ENCODE measurements around the gene RSAD2.
"Not testable (repeated sequence)": the region's sequence is repeated elsewhere in the genome, so short reads cannot be mapped to it uniquely, and the experiment has no call there.

RSAD2 gene

DNA sequence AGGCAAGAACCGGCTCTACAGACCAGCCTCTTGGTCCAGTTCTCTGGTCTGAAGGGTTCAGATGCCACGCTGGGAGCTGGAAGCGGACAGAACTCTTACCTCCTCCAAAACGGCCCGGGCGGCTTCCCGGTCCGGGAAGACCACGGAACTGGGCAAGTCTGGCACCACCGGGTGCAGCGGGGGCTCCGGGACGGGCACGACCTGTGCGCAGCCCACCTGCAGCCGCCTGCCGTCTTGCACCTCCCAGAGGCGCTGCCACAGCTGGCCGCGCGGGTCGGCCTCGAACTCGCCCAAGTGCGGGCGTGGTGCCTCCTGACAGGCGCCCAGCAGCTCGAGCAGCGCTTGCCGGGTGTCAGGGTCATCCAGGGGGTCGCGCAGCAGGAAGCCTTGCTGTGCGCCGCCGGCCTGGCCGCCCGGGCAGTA, 12.6 kb upstream of the RSAD2 start:
- peak in 1 of 2 experiments; percentile 26 for DNase-seq

DNA sequence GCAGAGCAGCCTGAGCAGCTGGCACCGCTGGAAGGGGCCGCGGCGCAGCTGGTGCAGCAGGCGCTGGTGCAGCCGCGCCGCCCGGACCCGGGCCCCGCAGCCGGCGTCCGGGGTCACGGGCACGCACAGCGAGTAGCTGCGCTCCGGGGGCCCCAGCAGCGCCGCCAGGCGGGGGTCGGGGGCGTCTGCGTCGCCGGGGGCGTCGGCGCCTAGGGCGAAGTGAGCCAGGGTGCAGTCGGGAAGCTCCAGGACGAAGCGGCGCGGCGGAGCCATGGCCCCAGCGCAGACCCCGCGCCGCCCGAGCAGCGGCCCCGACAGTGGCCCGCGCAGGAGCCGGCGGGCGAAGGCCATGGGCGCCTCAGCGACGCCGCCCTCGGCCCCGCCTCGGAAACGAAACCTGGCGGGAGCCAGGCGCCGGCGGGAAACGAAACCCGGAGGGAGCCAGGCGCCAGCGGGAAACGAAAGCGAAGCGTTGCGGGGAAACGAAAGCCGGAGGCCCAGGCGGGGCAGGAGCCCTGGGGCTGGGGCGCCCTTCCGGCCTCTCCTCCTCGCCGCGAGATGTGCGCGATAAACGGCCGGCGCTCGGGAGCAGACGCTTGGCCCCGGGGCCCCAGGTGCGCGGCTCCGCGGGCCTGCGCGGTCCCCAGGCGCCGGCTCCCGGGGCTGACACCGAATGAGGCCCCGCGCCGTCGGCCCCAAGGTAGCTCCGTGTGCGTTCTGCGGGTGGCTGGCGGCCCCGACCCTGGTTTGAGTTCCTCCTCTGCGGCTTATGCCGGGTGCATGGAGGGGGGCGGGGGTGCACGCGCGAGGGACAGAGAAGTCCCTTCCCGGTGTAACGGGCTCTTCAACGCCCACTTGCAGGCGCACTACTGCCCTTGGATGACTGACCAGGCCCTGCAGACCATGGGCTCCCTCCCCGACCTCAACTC, 12.0 kb upstream of the RSAD2 start, which contains the start of gene CMPK2:
Gene CMPK2 (minus strand): TSS at position 562 of the 929 bp plus-strand sequence. CDS start 211 bp downstream, at position 351.
- peak; percentile 70 to 85 for DNase-seq

DNA sequence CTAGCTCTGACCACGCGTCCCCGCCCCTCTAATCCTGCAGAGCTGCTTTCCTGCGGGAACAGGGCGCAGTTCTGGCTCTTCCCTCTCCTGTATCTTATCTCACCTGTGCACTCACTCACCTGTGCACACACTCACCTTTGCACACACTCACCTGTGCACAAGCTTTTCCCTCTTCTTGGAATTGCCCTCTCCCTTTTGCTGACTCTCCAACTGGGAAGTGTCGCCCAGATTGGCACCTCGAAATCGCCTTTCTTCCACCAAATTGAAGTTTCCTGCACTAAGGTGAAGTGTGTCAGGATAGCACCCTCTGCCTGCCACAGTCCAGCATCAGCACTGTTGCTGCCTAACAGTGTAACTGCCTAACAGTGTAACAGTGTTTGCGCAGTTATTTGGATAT, 11.3 kb upstream of the RSAD2 start:
- peak; percentile 14 to 58 for DNase-seq

DNA sequence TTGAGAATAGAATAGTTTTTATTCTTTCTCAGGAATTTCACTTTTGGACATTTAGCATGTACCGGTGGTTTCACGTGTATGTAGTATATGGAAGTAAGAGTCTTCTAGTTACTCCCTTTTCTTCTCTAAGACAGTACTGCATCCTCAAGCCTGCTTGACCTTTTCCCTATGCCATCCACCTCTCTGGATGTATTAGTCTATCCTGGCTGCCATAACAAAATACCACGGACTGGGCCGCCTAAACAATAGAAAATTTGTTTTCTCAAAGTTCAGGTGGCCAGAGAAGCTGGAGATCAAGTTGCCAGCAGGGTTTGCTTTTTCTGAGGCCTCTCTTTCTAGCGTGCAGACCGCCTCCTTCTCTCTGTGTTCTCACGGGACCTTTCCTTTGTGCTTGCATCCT, 10.6 kb upstream of the RSAD2 start:
- no peak for DNase-seq

DNA sequence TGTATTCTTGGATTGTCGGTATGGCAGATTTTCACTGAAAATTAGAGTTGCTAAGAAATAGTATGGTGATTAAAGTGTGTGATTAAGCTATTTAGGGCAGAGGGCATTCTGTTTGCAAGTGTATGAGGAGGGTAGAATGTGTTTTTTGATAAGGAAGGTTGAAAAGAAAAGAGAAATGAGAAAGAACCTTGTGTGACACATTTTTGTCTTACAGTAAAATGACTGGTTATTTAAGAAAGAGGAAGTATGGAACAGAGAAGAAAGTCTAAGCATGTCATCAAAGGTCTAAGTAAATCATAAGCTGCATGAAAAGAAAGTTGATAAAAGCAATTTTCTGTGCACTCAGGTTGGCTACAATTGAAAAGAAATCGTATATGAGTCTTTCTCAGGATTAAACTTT, 5.2 kb upstream of the RSAD2 start:
- DNase-seq: no peak

DNA sequence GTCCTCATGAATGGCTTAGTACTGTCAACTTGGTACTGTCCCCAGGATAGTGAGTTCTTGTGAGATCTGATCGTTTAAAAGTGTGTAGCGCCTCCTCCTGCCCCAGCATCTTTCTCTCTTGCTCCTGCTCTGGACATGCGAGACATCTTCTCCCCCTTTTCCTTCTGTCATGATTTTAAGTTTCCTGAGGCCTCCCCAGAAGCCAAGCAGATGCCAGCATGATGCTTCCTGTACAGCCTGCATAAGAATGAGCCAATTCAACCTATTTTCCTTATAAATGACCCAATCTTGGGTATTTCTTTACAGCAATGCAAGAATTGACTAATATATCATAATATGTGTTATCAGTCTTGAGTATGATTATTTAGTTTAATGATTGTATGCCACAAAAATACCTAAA, 3.5 kb upstream of the RSAD2 start:
- DNase-seq: no peak

DNA sequence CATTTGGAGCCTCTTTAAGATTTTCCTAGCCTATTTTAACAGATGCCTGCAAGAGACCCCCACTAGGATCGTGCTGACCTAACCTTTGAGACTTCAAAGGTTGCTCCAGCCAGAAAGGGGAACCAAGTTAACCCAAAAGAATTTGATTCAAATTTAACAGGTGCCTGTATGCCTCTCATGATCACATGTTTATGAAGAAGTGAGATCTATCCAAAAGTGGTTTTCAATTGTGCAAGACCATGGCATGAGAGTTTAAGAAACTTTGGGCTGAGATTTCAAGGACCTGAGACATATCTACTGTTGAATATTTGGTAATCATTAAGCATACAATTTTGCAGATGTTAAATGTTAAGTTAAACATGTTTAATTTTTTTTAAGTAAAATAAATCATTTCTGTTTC, 1.3 kb upstream of the RSAD2 start:
- no peak for DNase-seq

DNA sequence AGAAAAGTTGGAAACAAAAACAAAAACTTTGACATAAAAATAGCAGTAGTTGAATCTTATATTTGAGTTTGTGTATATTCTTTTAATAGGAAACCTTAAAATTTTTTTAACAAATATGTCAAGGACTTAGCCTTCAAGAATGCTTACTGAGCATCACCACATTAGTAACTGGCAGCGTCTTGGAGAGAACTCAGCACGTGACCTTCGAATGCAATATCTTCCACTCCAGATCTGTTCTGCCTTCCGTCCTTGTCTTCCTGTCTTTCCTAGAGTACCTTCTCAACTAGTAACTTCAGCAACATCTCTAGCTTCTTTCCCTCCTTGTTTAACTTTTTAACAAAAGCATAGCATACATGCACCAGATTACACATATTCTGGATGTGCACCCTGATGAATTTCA, 972 bp downstream of the RSAD2 start:
- DNase-seq: no peak

DNA sequence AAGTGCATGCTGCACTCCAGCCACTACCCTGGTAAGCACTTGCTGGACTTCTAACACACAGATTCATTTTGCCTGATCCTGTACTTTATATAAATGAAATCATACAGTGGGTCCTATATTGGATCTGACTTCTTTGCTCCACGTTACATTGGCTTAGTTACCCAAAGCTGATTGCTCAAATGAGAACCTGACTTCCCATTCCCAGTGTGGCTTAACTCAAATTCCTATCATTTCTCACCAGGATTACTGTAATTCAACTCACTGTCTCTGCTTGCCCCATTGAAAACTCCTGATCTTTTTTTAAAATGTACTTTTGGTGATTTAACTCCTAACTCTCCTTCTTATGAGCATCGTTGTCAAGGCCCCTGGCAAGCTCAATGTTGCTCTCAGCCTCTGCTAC, 1.4 kb downstream of the RSAD2 start:
- DNase-seq: no peak

DNA sequence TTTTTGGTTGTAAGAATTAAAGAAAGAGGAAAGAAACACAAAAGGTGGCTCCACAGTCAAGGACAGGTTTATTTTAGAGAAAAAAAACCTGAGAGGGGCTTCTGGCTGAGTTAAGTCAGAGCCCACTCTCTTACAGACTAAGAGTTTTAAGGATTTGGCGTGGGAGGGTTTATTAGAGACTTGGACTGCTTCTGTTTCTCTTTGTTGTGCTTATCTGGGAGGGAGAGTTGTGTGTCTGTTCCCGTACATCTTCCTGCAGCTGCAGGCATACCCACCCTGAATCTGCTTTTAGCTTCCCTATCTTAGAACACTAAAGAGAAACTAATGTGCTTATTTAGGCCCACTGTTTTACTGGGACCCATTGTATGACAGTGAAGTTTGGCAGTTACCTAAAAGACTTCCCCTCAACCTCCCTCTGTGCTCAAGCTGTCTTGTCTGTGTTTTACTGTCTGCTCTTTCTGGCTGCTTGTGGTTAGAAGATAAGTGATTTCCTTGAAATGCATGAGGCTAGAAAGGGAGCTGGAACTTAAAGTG, 2.7 kb downstream of the RSAD2 start:
- no peak for DNase-seq

DNA sequence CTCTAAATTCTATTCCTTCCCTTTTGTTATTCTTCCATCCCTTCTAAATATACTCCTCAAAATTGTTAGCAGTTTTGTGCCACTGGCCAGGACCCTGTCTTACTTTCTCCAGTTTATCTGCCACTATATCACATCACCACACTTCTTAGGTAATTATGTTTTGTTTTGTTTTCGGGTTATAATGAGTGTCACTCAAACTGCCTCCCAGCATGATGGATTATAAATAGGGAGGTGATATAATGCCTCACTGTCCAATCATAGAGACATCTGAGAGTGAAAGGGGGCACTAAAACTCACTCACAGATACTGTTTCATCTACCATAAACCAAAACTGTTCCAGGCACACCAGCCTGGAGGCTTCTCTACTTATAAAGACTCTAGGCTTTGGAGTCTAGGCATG, 3.5 kb downstream of the RSAD2 start:
- no peak for DNase-seq

DNA sequence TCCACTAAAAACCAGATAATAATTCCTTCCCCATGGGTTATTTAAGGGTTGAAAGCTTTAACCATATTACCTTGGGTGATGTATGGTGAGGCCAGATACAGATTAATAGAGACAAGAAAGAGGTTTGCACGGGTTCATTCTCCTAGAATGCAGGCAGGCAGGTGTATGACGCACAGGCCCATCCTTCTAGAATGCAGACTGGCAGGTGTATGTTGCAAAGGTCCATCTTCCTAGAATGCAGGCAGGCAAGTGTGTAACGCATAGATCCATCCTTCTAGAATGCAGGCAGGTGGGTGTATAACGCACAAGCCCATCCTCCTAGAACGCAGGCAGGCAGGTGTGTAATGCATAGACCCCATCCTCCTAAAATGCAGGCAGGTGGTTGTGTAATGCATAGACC, 3.9 kb downstream of the RSAD2 start:
- no peak for DNase-seq

DNA sequence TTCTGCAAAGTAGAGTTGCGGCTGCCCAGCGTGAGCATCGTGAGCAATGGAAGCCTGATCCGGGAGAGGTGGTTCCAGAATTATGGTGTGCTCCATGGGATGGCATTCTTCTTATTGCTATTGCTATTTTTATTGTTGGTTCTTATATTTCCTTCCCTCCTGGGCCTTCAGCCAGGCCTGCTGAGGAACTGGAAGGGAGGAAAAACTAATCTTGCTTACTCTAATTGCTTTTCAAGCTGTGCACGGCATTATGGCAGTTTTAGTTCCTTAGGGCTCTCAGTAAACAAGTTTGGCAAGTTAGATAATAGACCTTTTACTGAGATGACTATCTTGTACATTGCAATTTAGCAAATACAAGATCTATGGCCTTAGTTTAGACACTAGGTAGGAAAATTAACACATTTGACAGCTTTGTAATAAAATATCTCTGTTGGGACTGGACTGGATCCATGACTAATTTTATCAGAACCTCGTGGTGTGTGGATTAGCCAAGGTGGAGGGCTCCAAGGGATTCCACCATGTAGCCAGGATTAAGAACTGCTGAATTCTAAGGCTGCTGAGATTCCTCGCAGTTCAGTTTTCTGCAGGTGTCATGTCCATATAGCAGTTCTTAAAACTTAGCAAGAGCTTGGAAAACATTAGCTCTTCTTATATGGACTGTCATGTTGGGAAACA, 6.0 kb downstream of the RSAD2 start:
- no peak for DNase-seq

DNA sequence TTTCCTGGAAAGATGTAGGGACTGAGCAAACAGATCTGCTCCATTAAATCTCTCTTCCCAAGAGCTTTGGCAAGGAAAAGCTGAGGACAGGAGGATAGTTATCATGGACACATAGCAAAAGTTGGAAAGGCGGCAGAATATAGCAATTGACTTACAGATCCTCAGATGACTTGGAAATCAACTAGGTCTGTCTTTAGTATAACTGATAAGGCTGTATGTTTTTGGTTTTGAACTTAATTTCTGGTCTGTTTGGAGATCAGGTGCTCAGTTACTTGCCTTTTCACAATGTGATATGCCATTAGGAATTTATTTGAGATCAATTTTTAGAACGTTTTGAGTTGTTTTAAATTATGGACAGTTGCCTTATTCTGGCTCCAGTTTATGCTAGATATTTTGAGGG, 8.0 kb downstream of the RSAD2 start:
- DNase-seq: no peak

DNA sequence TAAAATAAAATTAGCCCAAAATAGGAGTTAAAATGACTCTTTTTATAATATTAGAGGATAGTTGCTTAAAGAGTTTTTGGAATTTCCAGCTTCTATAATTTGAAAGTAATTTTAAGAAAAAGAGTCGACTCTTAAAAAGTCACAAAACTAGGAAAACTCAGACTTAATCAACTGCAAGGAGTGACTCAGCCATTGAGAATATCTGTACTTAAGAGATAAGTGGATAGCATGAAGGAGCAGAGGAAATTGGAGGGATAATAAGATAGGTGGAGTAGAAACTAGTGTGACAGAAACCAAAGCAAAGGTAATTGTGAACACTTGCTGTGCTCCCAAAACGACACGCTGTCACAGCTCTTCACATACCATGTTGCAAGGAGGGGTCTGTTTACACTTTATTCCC, 8.4 kb downstream of the RSAD2 start:
- no peak for DNase-seq

DNA sequence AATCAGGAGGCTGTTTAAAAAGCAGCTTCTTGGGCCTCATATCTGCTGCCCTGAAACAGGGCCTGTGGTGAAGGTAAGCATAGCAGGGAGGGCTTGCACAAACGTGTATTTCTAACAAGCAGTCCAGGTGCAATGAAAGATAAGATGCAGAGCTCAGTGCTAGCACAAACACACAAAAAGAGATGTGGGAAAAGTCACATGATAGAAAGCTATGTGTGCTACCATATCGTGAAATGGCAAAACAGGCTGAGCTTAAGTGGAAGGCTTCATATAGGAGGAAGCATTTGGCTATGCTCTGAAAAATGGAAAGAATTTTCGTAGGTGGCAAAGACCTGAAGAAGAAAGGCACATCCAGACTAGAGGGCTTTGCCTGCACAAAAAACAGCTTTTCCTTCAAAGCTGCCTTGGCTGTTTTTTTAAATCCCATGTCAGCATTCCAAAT, 10.2 kb downstream of the RSAD2 start:
- no peak for DNase-seq

DNA sequence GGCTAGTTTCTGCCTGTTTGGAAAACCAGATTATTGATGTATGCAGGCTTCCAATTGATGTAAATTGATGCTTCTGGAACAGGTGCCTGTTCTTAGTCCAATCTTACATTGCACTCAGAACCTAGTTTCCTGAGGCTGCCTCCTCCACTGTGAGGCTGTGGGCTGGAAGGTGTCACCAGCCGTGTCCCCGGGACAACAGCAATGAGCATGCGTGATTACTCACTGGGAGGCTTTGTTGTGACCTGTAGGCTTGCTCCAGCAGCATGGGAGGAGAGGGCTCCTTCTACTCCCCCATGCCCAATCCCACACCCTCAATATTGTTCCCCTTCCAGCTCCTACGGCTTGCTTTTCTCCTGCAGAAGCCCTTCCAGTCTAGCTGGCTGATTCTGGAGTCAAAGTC, 11.1 kb downstream of the RSAD2 start:
- no peak for DNase-seq

DNA sequence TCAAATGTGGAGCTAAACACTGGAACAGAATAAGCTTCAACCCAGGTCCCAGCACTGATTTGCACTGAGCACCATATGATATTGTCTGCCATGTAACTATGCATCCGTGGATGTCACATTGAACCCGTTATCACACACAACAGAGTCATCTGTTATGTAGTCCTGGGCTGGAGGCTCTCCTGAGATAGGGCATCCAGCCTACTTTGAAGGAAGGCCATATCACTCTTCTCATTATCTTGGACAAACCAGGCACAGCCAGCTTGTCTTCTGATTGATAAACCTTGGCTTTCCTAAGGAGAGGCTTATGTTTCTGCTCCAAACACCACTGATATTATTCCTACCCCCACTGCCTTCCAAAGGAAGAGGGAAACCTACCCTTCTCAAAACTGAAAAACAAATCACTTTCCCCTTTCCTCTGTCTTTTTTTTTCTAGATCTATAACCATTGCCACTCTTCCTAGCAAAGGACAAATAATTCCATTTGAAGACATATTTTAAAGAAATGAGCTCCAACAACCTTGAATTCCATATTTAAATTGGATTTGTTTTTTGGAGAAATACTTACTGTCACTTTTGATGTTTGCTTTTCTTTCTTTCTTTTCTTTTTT, 16.4 kb downstream of the RSAD2 start:
- no peak for DNase-seq

DNA sequence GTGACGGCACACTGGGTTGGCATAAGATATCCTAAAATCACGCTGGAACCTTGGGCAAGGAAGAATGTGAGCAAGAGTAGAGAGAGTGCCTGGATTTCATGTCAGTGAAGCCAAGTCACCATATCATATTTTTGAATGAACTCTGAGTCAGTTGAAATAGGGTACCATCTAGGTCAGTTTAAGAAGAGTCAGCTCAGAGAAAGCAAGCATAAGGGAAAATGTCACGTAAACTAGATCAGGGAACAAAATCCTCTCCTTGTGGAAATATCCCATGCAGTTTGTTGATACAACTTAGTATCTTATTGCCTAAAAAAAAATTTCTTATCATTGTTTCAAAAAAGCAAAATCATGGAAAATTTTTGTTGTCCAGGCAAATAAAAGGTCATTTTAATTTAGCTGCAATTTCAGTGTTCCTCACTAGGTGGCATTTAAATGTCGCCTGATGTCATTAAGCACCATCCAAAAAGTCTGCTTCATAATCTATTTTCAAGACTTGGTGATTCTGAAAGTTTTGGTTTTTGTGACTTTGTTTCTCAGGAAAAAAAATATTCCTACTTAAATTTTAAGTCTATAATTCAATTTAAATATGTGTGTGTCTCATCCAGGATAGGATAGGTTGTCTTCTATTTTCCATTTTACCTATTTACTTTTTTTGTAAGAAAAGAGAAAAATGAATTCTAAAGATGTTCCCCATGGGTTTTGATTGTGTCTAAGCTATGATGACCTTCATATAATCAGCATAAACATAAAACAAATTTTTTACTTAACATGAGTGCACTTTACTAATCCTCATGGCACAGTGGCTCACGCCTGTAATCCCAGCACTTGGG, 19.6 kb downstream of the RSAD2 start:
- no peak for DNase-seq

DNA sequence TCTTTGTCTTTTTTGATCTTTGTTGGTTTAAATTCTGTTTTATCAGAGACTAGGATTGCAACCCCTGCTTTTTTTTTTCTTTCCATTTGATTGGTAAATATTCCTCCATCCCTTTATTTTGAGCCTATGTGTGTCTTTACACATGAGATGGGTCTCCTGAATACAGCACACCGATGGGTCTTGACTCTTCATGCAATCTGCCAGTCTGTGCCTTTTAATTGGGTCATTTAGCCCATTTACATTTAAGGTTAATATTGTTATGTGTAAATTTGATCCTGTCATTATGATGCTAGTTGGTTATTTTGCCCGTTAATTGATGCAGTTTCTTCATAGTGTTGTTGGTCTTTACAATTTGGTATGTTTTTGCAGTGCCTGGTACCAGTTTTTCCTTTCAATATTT, 25.0 kb downstream of the RSAD2 start:
- not testable (repeated sequence) for DNase-seq

DNA sequence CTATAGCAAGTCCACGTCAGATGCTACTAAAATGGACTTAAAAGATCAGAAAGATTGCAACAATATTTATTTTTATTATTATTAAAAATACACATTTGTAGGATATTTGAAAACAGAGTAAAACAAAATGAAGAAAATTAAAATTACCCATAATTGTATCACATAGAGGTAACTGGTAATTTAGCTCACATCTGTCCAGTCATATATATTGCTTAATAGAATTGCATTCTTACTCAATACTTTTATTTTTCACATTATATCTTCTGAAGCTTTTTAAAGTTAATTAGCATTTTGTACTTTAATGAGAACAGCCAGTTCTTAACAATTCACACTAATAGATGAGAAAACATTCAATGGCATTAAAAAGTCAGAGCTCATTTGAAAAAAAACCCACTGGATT, 28.1 kb downstream of the RSAD2 start:
- DNase-seq: no peak

DNA sequence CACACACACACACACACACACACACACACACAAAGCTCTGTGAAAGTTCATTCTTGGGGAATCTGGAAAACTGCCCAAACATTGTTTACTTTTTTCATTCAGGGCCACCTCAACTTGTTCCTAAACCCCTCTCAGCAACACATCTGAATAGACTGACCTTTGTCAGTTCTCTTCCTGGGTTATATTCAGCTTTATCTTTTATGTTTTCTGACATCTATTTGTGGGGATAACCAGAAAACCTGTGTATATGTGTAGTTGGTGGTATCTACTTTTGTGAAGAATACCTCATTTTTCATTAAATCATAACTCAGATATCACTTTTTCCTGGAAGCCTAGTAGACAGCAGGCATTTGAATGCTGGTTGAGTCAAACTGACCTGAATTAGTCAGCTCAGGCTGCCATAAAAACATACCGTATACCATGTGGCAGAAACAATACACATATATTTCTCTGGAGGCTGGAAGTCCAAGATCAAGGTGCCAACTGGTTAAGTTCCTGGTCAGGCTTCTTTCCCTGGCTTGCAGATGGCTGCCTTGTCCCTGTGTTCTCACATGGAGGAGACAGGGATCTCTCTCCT, 28.7 kb downstream of the RSAD2 start:
- DNase-seq: no peak

All from stimulated activated CD4-positive, alpha-beta T cell treated with anti-CD3 and anti-CD28 coated beads, Interleukin-4, amount 100 ng/mL, for 4 hours (primary cell).